Gastrocnemius medialis (tissue), 4 donors: ENCODE measurements around the gene ZNF624.
A peak's percentile ranks its signal among the peaks of the same experiment; 100 is the strongest.
"Not testable (repeated sequence)": the region's sequence is repeated elsewhere in the genome, so short reads cannot be mapped to it uniquely, and the experiment has no call there.

Experiments
- POLR2A ChIP-seq, 2 donors: fragments of 450-650 bp; IDR thresholded peaks; one replicate each; pipeline ENCODE4 v1.6.1; 2017; ENCODE audit warnings: antibody characterized with exemption in 2 of 2, mild to moderate bottlenecking in 2 of 2, moderate library complexity in 2 of 2
- TF ChIP-seq, protein P1 (sequence below), 5 experiments: fragments of 450-650 bp in 3 of 5; fragments of 200-600 bp in 2 of 5; sonication (generic) in 2 of 5; IDR thresholded peaks in 4 of 5; conservative IDR thresholded peaks in 1 of 5; 1 replicate in 4 of 5; 2 replicates in 1 of 5; pipeline ENCODE4 v1.5.1; 2016 to 2019; ENCODE audit warnings: antibody characterized with exemption in 5 of 5, mild to moderate bottlenecking in 3 of 5, moderate library complexity in 3 of 5

GRCh38 chr17:16689731-16690281 lies 36.2 kb upstream of the ZNF624 start, which contains the start of gene CCDC144A:
- TF ChIP-seq, protein P1, sequence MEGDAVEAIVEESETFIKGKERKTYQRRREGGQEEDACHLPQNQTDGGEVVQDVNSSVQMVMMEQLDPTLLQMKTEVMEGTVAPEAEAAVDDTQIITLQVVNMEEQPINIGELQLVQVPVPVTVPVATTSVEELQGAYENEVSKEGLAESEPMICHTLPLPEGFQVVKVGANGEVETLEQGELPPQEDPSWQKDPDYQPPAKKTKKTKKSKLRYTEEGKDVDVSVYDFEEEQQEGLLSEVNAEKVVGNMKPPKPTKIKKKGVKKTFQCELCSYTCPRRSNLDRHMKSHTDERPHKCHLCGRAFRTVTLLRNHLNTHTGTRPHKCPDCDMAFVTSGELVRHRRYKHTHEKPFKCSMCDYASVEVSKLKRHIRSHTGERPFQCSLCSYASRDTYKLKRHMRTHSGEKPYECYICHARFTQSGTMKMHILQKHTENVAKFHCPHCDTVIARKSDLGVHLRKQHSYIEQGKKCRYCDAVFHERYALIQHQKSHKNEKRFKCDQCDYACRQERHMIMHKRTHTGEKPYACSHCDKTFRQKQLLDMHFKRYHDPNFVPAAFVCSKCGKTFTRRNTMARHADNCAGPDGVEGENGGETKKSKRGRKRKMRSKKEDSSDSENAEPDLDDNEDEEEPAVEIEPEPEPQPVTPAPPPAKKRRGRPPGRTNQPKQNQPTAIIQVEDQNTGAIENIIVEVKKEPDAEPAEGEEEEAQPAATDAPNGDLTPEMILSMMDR (IDR thresholded peaks at IDR 0.05 in 4 of 5, conservative IDR thresholded peaks at IDR 0.05 in 1 of 5), result peak in 4 of 5 experiments; percentile 7 to 46 (median 34)
- TF ChIP-seq POLR2A (IDR thresholded peaks at IDR 0.05), result not testable (repeated sequence)
